Neural cell (in vitro differentiated cells): Measurements from ENCODE around the gene SP6. TPM values are rescaled to one million over a fixed set of nuclear protein-coding genes. Genes with fewer than 3 reads are reported as not detected.

ENCODE experiments used
- H2AFZ ChIP-seq: fragments of 200-600, 300-800 bp; sonication (generic), shearing (Covaris generic); 2 replicates; pipeline ENCODE4 v1.6.0; 2014; ENCODE audit warnings: low read depth, mild to moderate bottlenecking, antibody characterized with exemption, low read length, moderate library complexity
- H3F3A ChIP-seq: fragments of 200-600 bp; shearing (Covaris generic); 2 replicates; pipeline ENCODE4 v1.6.1; 2016; ENCODE audit warnings: mild to moderate bottlenecking, moderate library complexity, mixed read lengths, antibody characterized with exemption, low read length; ENCODE audit not compliant: insufficient read depth, poor library complexity, severe bottlenecking
- H3K27ac ChIP-seq: fragments of 200-600, 300-800 bp; sonication (generic), shearing (Covaris generic); 2 replicates; pipeline ENCODE4 v1.5.1; 2014; ENCODE audit warnings: mild to moderate bottlenecking, low read length, moderate library complexity
- H3K27me3 ChIP-seq: fragments of 300-800, 200-600 bp; sonication (generic), shearing (Covaris generic); 2 replicates; pipeline ENCODE4 v1.6.0; 2014; ENCODE audit warnings: mild to moderate bottlenecking, low read depth, low read length, moderate library complexity; ENCODE audit not compliant: insufficient read depth
- H3K36me3 ChIP-seq: fragments of 300-800, 200-600 bp; sonication (generic), shearing (Covaris generic); 2 replicates; pipeline ENCODE4 v1.5.1; 2014; ENCODE audit warnings: mild to moderate bottlenecking, antibody characterized with exemption, low read length, moderate library complexity; ENCODE audit not compliant: insufficient read depth
- H3K4me2 ChIP-seq: fragments of 300-800, 200-600 bp; sonication (generic), shearing (Covaris generic); 2 replicates; pipeline ENCODE4 v1.6.0; 2014; ENCODE audit warnings: mild to moderate bottlenecking, low read length
- H3K4me3 ChIP-seq: fragments of 300-800, 200-600 bp; sonication (generic), shearing (Covaris generic); 2 replicates; pipeline ENCODE4 v1.5.1; 2014; ENCODE audit warnings: mild to moderate bottlenecking, low read length, moderate library complexity
- H3K79me2 ChIP-seq: fragments of 200-600 bp; shearing (Covaris generic); replicated peaks from 2 replicates; pipeline ENCODE4 v1.6.0; 2014; ENCODE audit warnings: mild to moderate bottlenecking, low read length, moderate library complexity; ENCODE audit not compliant: insufficient read depth
- H3K9ac ChIP-seq: fragments of 300-800, 200-600 bp; sonication (generic), shearing (Covaris generic); 2 replicates; pipeline ENCODE4 v1.6.1; 2016; ENCODE audit warnings: mild to moderate bottlenecking, low read length, mixed read lengths
- H3K9me2 ChIP-seq: fragments of 200-600 bp; shearing (Covaris generic); 2 replicates; pipeline ENCODE4 v1.6.1; 2016; ENCODE audit warnings: mild to moderate bottlenecking, low read length, mixed read lengths; ENCODE audit not compliant: insufficient read depth
- H3K9me3 ChIP-seq: fragments of 200-600, 300-800 bp; sonication (generic), shearing (Covaris generic); 2 replicates; pipeline ENCODE4 v1.6.1; 2016; ENCODE audit warnings: mild to moderate bottlenecking, mixed run types, low read length, moderate library complexity, mixed read lengths
- H4K20me1 ChIP-seq: fragments of 200-600 bp; shearing (Covaris generic); 2 replicates; pipeline ENCODE4 v1.6.1; 2016; ENCODE audit warnings: mild to moderate bottlenecking, mixed run types; ENCODE audit not compliant: insufficient read depth
- EP300 ChIP-seq: fragments of 450-650 bp; conservative IDR thresholded peaks from 2 replicates; pipeline ENCODE4 v1.6.1; 2014; ENCODE audit warnings: antibody characterized with exemption, mild to moderate bottlenecking, moderate library complexity; ENCODE audit not compliant: poor library complexity, severe bottlenecking
- EZH2 ChIP-seq: fragments of 200-600, 300-800 bp; shearing (Covaris generic), sonication (generic); IDR thresholded peaks from 2 replicates; pipeline ENCODE4 v1.6.1; 2014; ENCODE audit warnings: antibody characterized with exemption, low read length, borderline replicate concordance, mild to moderate bottlenecking; ENCODE audit not compliant: insufficient read depth, poor library complexity, severe bottlenecking
- MXI1 ChIP-seq: fragments of 450-650 bp; conservative IDR thresholded peaks from 2 replicates; pipeline ENCODE4 v1.6.1; 2014; ENCODE audit warnings: antibody characterized with exemption, mild to moderate bottlenecking; ENCODE audit not compliant: poor library complexity, severe bottlenecking
- POLR2AphosphoS5 ChIP-seq: IDR thresholded peaks from 2 replicates; pipeline ENCODE4 v1.6.1; 2012
- RAD21 ChIP-seq: fragments of 450-650 bp; conservative IDR thresholded peaks from 2 replicates; pipeline ENCODE4 v1.6.1; 2014; ENCODE audit warnings: antibody characterized with exemption, mild to moderate bottlenecking, moderate library complexity
- SMC3 ChIP-seq: fragments of 450-650 bp; conservative IDR thresholded peaks from 2 replicates; pipeline ENCODE4 v1.6.1; 2014; ENCODE audit warnings: antibody characterized with exemption, mild to moderate bottlenecking, moderate library complexity; ENCODE audit not compliant: poor library complexity
- polyA plus RNA-seq: library from polyadenylated mRNA; depleted of rRNA; stranded (reverse); fragments of >200 nt; gene quantifications from 2 replicates; pipeline ENCODE4 v1.2.3, GENCODE V29; 2014
- TF ChIP-seq, protein P1 (sequence below): fragments of 450-650 bp; IDR thresholded peaks from 2 replicates; pipeline ENCODE4 v1.5.1; 2014; ENCODE audit warnings: antibody characterized with exemption, mild to moderate bottlenecking, moderate library complexity; ENCODE audit not compliant: poor library complexity, severe bottlenecking
- TF ChIP-seq, protein P2 (sequence below): IDR thresholded peaks from 2 replicates; pipeline ENCODE4 v1.6.1; 2012; ENCODE audit warnings: borderline replicate concordance

SP6 gene
- polyA plus RNA-seq, 1 donor from 2014 or later = 0.42 TPM

- Histone ChIP-seq H2AFZ (no peak overlapping the region), H3K36me3 (no peaks in the 10 kb centered on the region), H3K4me3 (no peak overlapping the region), H3K9ac (no peak overlapping the region), H3K27ac (no peak overlapping the region), H3K9me3 (no peaks in the 10 kb centered on the region), H3K9me2 (no peaks in the 10 kb centered on the region), H3F3A (no peaks in the 10 kb centered on the region), H4K20me1 (no peaks in the 10 kb centered on the region), H3K4me2 (no peak overlapping the region), H3K27me3 (peaks cover 83% of the 10 kb centered on the region), H3K79me2 (no peaks in the 10 kb centered on the region)
- TF ChIP-seq, protein P1, sequence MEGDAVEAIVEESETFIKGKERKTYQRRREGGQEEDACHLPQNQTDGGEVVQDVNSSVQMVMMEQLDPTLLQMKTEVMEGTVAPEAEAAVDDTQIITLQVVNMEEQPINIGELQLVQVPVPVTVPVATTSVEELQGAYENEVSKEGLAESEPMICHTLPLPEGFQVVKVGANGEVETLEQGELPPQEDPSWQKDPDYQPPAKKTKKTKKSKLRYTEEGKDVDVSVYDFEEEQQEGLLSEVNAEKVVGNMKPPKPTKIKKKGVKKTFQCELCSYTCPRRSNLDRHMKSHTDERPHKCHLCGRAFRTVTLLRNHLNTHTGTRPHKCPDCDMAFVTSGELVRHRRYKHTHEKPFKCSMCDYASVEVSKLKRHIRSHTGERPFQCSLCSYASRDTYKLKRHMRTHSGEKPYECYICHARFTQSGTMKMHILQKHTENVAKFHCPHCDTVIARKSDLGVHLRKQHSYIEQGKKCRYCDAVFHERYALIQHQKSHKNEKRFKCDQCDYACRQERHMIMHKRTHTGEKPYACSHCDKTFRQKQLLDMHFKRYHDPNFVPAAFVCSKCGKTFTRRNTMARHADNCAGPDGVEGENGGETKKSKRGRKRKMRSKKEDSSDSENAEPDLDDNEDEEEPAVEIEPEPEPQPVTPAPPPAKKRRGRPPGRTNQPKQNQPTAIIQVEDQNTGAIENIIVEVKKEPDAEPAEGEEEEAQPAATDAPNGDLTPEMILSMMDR = peak; percentile 48
- TF ChIP-seq, protein P2, sequence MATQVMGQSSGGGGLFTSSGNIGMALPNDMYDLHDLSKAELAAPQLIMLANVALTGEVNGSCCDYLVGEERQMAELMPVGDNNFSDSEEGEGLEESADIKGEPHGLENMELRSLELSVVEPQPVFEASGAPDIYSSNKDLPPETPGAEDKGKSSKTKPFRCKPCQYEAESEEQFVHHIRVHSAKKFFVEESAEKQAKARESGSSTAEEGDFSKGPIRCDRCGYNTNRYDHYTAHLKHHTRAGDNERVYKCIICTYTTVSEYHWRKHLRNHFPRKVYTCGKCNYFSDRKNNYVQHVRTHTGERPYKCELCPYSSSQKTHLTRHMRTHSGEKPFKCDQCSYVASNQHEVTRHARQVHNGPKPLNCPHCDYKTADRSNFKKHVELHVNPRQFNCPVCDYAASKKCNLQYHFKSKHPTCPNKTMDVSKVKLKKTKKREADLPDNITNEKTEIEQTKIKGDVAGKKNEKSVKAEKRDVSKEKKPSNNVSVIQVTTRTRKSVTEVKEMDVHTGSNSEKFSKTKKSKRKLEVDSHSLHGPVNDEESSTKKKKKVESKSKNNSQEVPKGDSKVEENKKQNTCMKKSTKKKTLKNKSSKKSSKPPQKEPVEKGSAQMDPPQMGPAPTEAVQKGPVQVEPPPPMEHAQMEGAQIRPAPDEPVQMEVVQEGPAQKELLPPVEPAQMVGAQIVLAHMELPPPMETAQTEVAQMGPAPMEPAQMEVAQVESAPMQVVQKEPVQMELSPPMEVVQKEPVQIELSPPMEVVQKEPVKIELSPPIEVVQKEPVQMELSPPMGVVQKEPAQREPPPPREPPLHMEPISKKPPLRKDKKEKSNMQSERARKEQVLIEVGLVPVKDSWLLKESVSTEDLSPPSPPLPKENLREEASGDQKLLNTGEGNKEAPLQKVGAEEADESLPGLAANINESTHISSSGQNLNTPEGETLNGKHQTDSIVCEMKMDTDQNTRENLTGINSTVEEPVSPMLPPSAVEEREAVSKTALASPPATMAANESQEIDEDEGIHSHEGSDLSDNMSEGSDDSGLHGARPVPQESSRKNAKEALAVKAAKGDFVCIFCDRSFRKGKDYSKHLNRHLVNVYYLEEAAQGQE = no peak
- peak; percentile 20 for TF ChIP-seq SMC3
Observed at GRCh38 chr17:47847341-47848197, 3.4 kb downstream of the SP6 start.

DNA sequence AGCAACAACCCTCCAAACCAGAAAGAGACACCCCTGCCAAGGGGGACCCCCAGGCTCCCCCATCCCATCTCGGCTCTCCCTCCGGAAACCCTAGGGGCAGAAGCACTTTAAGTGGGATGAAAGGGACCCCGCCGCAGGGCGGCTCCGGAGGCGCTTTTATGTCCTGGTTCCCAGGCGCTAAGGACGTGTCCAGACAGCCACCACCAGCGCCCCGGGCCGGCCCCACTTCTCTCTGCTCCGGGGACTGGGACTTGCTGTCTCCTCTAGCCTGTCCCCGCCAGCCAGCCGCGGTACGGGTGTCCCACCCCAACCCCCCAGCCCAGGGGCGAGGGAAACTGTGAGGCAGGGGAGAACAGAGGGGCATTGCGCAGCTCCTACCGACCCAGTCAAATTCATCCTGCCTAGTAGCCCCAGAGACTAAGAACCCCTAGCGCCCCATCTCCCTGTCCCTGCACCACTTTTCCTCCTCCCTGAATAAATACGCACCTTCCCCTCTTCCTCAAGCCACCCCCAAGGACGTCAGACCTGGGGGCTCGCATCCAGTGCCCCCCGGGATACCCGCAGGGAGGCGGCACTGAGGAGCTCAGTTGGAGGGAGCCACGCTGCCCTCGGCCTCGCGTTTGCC is 4.1 kb downstream of the SP6 start:
- H3K9me2 ChIP-seq = no peaks in the 10 kb centered on the region
- H4K20me1 ChIP-seq = no peaks in the 10 kb centered on the region
- no peaks in the 10 kb centered on the region for H3K36me3 ChIP-seq
- H3K9me3 ChIP-seq = no peaks in the 10 kb centered on the region
- no peaks in the 10 kb centered on the region for H3F3A ChIP-seq
- TF ChIP-seq RAD21 = no peak
- TF ChIP-seq EP300 = no peak
- no peak for TF ChIP-seq MXI1
- TF ChIP-seq, protein P1 = no peak
- TF ChIP-seq POLR2AphosphoS5 = no peak
- TF ChIP-seq EZH2 = no peak
- H3K27me3 ChIP-seq = peaks cover 76% of the 10 kb centered on the region
- no peaks in the 10 kb centered on the region for H3K79me2 ChIP-seq
- H3K9ac ChIP-seq = no peak overlapping the region
- H3K4me3 ChIP-seq = no peak overlapping the region
- H3K27ac ChIP-seq = no peak overlapping the region
- H2AFZ ChIP-seq = no peak overlapping the region
- H3K4me2 ChIP-seq = no peak overlapping the region
